GM23338 (cell line): ENCODE results near the gene RBPMS2. TPM values are rescaled to one million over a fixed set of nuclear protein-coding genes. Genes with fewer than 3 reads are reported as not detected.
A peak's percentile ranks its signal among the peaks of the same experiment; 100 is the strongest.

Experiments
- ATAC-seq: fragments of 200-7000 bp; cut with Tn5 transposase; 3 replicates; pipeline ENCODE4 v1.9.1; 2020
- DNase-seq: peaks from one replicate; pipeline ENCODE4 v3.0.0-alpha.2; 2015; ENCODE audit warnings: low spot score
- H2AFZ ChIP-seq: fragments of 200-600 bp; sonication (generic); 2 replicates; pipeline ENCODE4 v1.8.0; 2016; ENCODE audit warnings: antibody characterized with exemption, mild to moderate bottlenecking, moderate library complexity
- H3F3A ChIP-seq: fragments of 200-600 bp; sonication (generic); replicated peaks from 2 replicates; pipeline ENCODE4 v1.8.0; 2017; ENCODE audit warnings: antibody characterized with exemption, mixed run types, low read depth
- H3K27ac ChIP-seq: fragments of 200-600 bp; sonication (generic); 2 replicates; pipeline ENCODE4 v1.6.1; 2016; ENCODE audit warnings: low read depth
- H3K27me3 ChIP-seq: fragments of 200-600 bp; sonication (generic); 2 replicates; pipeline ENCODE4 v1.8.0; 2016; ENCODE audit warnings: mild to moderate bottlenecking, mixed run types, moderate library complexity; ENCODE audit not compliant: insufficient read depth
- H3K36me3 ChIP-seq: fragments of 200-600 bp; sonication (generic); 2 replicates; pipeline ENCODE4 v1.8.0; 2016; ENCODE audit warnings: mild to moderate bottlenecking; ENCODE audit not compliant: insufficient read depth
- H3K4me1 ChIP-seq: fragments of 200-600 bp; sonication (generic); 2 replicates; pipeline ENCODE4 v1.8.0; 2016; ENCODE audit warnings: mild to moderate bottlenecking, moderate library complexity; ENCODE audit not compliant: insufficient read depth
- H3K4me2 ChIP-seq: fragments of 200-600 bp; sonication (generic); 2 replicates; pipeline ENCODE4 v1.7.1; 2017; ENCODE audit warnings: mixed run types
- H3K4me3 ChIP-seq: fragments of 200-600 bp; sonication (generic); 2 replicates; pipeline ENCODE4 v1.6.1; 2016; ENCODE audit warnings: mixed run types
- H3K79me2 ChIP-seq: fragments of 200-600 bp; sonication (generic); replicated peaks from 2 replicates; pipeline ENCODE4 v1.8.0; 2017; ENCODE audit warnings: mild to moderate bottlenecking; ENCODE audit not compliant: insufficient read depth
- H3K9me2 ChIP-seq: fragments of 200-600 bp; sonication (generic); 2 replicates; pipeline ENCODE4 v1.8.0; 2017; ENCODE audit not compliant: insufficient read depth
- H4K20me1 ChIP-seq: fragments of 200-600 bp; sonication (generic); replicated peaks from 2 replicates; pipeline ENCODE4 v1.8.0; 2017; ENCODE audit warnings: mild to moderate bottlenecking; ENCODE audit not compliant: insufficient read depth
- H3K27ac Mint-ChIP-seq: 2 replicates; pipeline ENCODE4 v1.8.0; 2020; ENCODE audit warnings: inconsistent platforms, mild to moderate bottlenecking, moderate library complexity, mixed read lengths
- H3K27me3 Mint-ChIP-seq: 3 replicates; pipeline ENCODE4 v1.8.0; 2022; ENCODE audit warnings: low read depth, mild to moderate bottlenecking, moderate library complexity, mixed read lengths, inconsistent platforms; ENCODE audit not compliant: insufficient read depth, poor library complexity
- H3K36me3 Mint-ChIP-seq: 3 replicates; pipeline ENCODE4 v1.8.0; 2021; ENCODE audit warnings: low read depth, mild to moderate bottlenecking, inconsistent platforms, moderate library complexity, mixed read lengths
- H3K4me1 Mint-ChIP-seq: 3 replicates; pipeline ENCODE4 v1.8.0; 2020; ENCODE audit warnings: mild to moderate bottlenecking, inconsistent platforms, mixed read lengths
- H3K4me3 Mint-ChIP-seq: 3 replicates; pipeline ENCODE4 v1.8.0; 2021; ENCODE audit warnings: moderate library complexity, mild to moderate bottlenecking, inconsistent platforms, mixed read lengths
- H3K9me3 Mint-ChIP-seq: 3 replicates; pipeline ENCODE4 v1.8.0; 2020; ENCODE audit warnings: moderate library complexity, mild to moderate bottlenecking, inconsistent platforms, mixed read lengths
- CREB1 ChIP-seq: fragments of 250-450 bp; sonication (Bioruptor Pico); IDR thresholded peaks from 2 replicates; pipeline ENCODE4 v1.5.0; 2020; ENCODE audit warnings: low read depth, mild to moderate bottlenecking, moderate library complexity
- EZH2 ChIP-seq: fragments of 200-600 bp; sonication (generic); IDR thresholded peaks from one replicate; pipeline ENCODE4 v1.8.0; 2017; ENCODE audit warnings: antibody characterized with exemption, mild to moderate bottlenecking, low read depth; ENCODE audit not compliant: unreplicated experiment
- EZH2phosphoT487 ChIP-seq: fragments of 200-600 bp; sonication (generic); IDR thresholded peaks from one replicate; pipeline ENCODE4 v1.8.1; 2018; ENCODE audit warnings: antibody characterized with exemption; ENCODE audit not compliant: unreplicated experiment
- JUNB ChIP-seq: IDR thresholded peaks from one replicate; pipeline ENCODE4 v1.6.1; 2016; ENCODE audit warnings: antibody characterized with exemption; ENCODE audit not compliant: unreplicated experiment
- POLR2AphosphoS5 ChIP-seq: IDR thresholded peaks from 2 replicates; pipeline ENCODE4 v1.6.1; 2016; ENCODE audit warnings: antibody characterized with exemption, low read depth
- polyA plus RNA-seq: library from polyadenylated mRNA; unstranded; fragments of >200 nt; fragmentation: Nextera tagmentation; extraction: Ambion mirVana; gene quantifications from 2 replicates; pipeline ENCODE4 v1.2.1, GENCODE V29; 2016
- total RNA-seq: library from RNA; depleted of rRNA; stranded (reverse); fragments of >200 nt; shearing (Covaris generic); gene quantifications from 2 replicates; pipeline ENCODE4 v1.2.3, GENCODE V29; 2014
- TF ChIP-seq, protein P1 (sequence below): IDR thresholded peaks from one replicate; pipeline ENCODE4 v1.6.1; 2018; ENCODE audit warnings: antibody characterized with exemption; ENCODE audit not compliant: unreplicated experiment
- TF ChIP-seq, protein P2 (sequence below): fragments of 250-450 bp; sonication (Bioruptor Pico); IDR thresholded peaks from 2 replicates; pipeline ENCODE4 v1.5.0; 2020; ENCODE audit warnings: mild to moderate bottlenecking, moderate library complexity

Gene RBPMS2
- total and polyA plus RNA-seq, 2 experiments from 2014 or later = 53.3 to 171 TPM

DNA sequence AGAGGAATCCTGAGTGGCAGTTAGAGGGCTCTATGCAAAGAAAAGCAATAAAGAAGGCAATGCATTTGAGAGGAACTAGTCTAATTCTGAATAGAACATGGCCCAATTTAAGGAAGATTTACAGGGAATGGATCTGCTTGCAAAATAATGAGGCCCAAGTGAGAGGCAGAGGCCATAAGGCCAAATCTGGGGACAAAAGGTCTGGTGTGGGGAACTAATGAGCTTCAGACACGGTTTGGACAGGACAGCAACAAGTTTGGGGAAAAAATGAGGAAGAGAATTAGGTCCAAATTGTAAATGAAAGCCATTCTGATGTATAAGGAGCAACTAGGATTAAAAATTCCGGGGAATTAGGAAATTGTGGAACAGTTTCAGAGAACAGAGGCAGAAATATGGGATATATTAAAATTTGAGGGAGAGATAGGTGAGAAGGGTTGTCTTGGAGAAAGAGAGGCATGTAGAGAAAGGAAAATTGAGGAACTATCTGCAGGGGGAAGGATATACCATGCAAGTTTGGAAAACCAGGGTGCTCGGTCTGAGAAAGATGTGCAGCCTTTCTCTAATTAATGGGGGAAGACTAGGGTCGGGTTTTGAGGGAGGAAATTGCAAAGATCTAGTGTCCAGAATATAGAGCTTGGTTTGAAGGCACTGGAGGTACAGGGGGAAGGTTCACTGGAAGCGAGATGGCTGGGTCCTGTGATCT lies 73.8 kb downstream of the RBPMS2 start:
- Histone ChIP-seq H3K27me3 (no peaks in the 10 kb centered on the region), H3K79me2 (peaks cover 59% of the 10 kb centered on the region), H3K4me3 (peak overlapping the region; percentile 74), H3K36me3 (0 out of 2 replicates have a peak, but pooled peaks cover 4% of the 10 kb centered on the region), H3K27ac (peak overlapping the region; percentile 99), H3F3A (peaks cover 45% of the 10 kb centered on the region), H2AFZ (no peak overlapping the region), H3K4me2 (peak overlapping the region; percentile 94), H4K20me1 (peaks cover 27% of the 10 kb centered on the region), H3K9me2 (no peaks in the 10 kb centered on the region), H3K4me1 (peaks cover 41% of the 10 kb centered on the region)
- Mint-ChIP-seq H3K27ac (peak overlapping the region; percentile 100), H3K27me3 (peaks cover 20% of the 10 kb centered on the region), H3K9me3 (no peaks in the 10 kb centered on the region), H3K36me3 (peaks cover 60% of the 10 kb centered on the region), H3K4me1 (peaks cover 50% of the 10 kb centered on the region), H3K4me3 (peak overlapping the region; percentile 77)
- no peak for TF ChIP-seq EZH2phosphoT487
- no peak for TF ChIP-seq EZH2
- TF ChIP-seq JUNB = no peak
- TF ChIP-seq, protein P1, sequence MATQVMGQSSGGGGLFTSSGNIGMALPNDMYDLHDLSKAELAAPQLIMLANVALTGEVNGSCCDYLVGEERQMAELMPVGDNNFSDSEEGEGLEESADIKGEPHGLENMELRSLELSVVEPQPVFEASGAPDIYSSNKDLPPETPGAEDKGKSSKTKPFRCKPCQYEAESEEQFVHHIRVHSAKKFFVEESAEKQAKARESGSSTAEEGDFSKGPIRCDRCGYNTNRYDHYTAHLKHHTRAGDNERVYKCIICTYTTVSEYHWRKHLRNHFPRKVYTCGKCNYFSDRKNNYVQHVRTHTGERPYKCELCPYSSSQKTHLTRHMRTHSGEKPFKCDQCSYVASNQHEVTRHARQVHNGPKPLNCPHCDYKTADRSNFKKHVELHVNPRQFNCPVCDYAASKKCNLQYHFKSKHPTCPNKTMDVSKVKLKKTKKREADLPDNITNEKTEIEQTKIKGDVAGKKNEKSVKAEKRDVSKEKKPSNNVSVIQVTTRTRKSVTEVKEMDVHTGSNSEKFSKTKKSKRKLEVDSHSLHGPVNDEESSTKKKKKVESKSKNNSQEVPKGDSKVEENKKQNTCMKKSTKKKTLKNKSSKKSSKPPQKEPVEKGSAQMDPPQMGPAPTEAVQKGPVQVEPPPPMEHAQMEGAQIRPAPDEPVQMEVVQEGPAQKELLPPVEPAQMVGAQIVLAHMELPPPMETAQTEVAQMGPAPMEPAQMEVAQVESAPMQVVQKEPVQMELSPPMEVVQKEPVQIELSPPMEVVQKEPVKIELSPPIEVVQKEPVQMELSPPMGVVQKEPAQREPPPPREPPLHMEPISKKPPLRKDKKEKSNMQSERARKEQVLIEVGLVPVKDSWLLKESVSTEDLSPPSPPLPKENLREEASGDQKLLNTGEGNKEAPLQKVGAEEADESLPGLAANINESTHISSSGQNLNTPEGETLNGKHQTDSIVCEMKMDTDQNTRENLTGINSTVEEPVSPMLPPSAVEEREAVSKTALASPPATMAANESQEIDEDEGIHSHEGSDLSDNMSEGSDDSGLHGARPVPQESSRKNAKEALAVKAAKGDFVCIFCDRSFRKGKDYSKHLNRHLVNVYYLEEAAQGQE = no peak
- ATAC-seq (no peak), DNase-seq (no peak)

DNA sequence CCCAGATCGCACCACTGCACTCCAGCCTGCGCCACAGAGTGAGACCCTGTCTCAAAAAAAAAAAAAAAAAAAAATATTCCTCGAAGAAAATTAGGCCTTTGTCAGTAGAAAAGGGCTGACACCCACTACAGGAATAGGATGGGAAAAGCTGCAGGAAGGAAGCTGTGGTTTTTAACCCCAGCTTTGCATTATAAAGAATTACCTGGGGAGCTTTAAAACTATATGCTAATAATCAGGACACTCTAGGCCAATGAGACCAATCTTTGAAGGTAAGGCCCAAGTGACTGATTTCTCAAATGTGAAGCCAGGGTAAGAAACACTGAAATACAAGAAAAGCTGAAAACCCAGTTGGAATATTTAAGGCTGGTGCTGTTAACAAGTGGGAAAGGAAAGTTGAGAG lies 74.3 kb downstream of the RBPMS2 start:
- H3K36me3 Mint-ChIP-seq = peaks cover 63% of the 10 kb centered on the region

More for the DNA sequence above, 74.3 kb downstream of the RBPMS2 start:
- peaks cover 65% of the 10 kb centered on the region for H3K79me2 ChIP-seq
- Mint-ChIP-seq H3K4me1 (peaks cover 56% of the 10 kb centered on the region), H3K27ac (peak overlapping the region; percentile 100), H3K9me3 (no peaks in the 10 kb centered on the region), H3K4me3 (peak overlapping the region; percentile 77), H3K27me3 (peaks cover 16% of the 10 kb centered on the region)
- TF ChIP-seq, protein P2, sequence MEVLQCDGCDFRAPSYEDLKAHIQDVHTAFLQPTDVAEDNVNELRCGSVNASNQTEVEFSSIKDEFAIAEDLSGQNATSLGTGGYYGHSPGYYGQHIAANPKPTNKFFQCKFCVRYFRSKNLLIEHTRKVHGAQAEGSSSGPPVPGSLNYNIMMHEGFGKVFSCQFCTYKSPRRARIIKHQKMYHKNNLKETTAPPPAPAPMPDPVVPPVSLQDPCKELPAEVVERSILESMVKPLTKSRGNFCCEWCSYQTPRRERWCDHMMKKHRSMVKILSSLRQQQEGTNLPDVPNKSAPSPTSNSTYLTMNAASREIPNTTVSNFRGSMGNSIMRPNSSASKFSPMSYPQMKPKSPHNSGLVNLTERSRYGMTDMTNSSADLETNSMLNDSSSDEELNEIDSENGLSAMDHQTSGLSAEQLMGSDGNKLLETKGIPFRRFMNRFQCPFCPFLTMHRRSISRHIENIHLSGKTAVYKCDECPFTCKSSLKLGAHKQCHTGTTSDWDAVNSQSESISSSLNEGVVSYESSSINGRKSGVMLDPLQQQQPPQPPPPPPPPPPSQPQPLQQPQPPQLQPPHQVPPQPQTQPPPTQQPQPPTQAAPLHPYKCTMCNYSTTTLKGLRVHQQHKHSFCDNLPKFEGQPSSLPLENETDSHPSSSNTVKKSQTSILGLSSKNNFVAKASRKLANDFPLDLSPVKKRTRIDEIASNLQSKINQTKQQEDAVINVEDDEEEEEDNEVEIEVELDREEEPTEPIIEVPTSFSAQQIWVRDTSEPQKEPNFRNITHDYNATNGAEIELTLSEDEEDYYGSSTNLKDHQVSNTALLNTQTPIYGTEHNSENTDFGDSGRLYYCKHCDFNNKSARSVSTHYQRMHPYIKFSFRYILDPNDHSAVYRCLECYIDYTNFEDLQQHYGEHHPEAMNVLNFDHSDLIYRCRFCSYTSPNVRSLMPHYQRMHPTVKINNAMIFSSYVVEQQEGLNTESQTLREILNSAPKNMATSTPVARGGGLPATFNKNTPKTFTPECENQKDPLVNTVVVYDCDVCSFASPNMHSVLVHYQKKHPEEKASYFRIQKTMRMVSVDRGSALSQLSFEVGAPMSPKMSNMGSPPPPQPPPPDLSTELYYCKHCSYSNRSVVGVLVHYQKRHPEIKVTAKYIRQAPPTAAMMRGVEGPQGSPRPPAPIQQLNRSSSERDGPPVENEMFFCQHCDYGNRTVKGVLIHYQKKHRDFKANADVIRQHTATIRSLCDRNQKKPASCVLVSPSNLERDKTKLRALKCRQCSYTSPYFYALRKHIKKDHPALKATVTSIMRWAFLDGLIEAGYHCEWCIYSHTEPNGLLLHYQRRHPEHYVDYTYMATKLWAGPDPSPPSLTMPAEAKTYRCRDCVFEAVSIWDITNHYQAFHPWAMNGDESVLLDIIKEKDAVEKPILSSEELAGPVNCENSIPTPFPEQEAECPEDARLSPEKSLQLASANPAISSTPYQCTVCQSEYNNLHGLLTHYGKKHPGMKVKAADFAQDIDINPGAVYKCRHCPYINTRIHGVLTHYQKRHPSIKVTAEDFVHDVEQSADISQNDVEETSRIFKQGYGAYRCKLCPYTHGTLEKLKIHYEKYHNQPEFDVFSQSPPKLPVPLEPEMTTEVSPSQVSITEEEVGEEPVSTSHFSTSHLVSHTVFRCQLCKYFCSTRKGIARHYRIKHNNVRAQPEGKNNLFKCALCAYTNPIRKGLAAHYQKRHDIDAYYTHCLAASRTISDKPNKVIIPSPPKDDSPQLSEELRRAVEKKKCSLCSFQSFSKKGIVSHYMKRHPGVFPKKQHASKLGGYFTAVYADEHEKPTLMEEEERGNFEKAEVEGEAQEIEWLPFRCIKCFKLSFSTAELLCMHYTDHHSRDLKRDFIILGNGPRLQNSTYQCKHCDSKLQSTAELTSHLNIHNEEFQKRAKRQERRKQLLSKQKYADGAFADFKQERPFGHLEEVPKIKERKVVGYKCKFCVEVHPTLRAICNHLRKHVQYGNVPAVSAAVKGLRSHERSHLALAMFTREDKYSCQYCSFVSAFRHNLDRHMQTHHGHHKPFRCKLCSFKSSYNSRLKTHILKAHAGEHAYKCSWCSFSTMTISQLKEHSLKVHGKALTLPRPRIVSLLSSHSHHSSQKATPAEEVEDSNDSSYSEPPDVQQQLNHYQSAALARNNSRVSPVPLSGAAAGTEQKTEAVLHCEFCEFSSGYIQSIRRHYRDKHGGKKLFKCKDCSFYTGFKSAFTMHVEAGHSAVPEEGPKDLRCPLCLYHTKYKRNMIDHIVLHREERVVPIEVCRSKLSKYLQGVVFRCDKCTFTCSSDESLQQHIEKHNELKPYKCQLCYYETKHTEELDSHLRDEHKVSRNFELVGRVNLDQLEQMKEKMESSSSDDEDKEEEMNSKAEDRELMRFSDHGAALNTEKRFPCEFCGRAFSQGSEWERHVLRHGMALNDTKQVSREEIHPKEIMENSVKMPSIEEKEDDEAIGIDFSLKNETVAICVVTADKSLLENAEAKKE (CRISPR knock-in tag) = no peak
- no peak for TF ChIP-seq CREB1 (CRISPR knock-in tag)
- peak; percentile 34; the same call in 1 of the 2 replicates for TF ChIP-seq POLR2AphosphoS5
- no peak overlapping the region for H2AFZ ChIP-seq
- H3K27me3 ChIP-seq = no peaks in the 10 kb centered on the region
- ATAC-seq (peak; percentile 35), DNase-seq (peak; percentile 83)
- no peaks in the 10 kb centered on the region for H3K9me2 ChIP-seq
- H4K20me1 ChIP-seq = peaks cover 33% of the 10 kb centered on the region
- peaks cover 47% of the 10 kb centered on the region for H3K4me1 ChIP-seq
- H3K4me3 ChIP-seq = peak overlapping the region; percentile 74
- H3K27ac ChIP-seq = peak overlapping the region; percentile 99
- H3K36me3 ChIP-seq = peaks cover 1% of the 10 kb centered on the region
- H3K4me2 ChIP-seq = peak overlapping the region; percentile 94
- H3F3A ChIP-seq = peaks cover 41% of the 10 kb centered on the region
